ENCODE data around the gene PARL.

The PARL gene

DNA sequence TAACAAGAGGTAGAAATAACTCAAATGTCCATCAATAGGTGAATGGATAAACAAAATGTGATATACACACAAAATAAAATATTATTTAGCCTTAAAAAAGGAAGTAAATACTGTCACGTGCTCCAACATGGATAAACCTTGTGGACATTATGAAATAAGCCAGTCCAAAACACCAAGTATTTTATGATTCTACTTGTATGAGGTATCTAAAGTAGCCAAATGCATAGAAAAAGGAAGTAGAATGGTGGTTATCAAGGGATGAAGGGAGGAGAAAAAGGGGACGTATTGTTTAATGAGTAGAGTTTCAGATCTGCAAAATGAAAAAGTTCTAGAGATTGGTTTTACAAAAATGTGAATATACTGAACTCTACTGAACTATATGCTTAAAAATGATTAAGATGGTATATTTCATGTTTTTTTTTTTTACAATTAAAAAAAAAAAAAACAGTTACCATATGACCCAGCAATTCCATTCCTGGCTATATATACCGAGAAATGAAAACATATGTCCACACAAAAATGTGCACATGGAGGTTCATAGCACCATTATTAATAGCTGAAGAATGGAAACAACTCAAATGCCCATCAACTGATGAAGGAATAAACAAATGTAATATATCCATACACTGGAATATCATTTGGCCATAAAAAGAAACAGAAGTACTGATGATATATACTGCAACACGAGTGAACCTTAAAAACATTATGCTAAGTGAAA lies 30.2 kb downstream of the PARL start:
- no peak for DNase-seq (ENCODE audit: low read depth)

DNA sequence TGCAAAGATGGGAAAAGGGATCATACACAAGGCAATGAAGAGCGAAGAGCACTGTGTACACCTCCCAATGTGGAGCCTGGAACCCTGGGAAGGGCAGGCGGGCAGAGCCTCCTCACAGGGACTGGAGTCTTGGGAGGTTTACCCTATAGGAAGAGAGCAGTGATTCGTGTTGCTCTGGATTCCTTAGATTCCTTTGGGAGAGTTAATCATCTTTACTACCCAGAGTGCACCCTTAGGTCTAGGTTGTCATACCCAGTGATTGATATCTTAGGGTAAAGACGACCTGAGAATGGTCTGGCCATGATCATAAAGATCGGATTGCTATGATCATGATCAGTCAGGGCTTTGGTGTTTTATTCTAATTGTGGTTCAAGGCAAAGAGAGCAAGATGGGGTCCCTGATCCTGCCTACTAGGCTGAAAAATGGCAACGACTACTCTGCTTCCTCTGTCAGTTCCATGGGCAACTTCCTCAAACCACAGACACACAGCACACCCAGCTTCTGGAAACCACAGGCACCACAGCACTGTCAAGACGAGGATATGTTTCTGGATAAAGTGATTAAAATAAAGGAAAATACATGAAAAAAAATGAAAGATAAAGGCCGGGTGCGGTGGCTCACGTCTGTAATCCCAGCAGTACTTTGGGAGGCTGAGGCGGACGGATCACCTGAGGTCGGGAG lies 38.9 kb downstream of the PARL start:
- peak; percentile 39 for DNase-seq (ENCODE audit: low read depth)

DNA sequence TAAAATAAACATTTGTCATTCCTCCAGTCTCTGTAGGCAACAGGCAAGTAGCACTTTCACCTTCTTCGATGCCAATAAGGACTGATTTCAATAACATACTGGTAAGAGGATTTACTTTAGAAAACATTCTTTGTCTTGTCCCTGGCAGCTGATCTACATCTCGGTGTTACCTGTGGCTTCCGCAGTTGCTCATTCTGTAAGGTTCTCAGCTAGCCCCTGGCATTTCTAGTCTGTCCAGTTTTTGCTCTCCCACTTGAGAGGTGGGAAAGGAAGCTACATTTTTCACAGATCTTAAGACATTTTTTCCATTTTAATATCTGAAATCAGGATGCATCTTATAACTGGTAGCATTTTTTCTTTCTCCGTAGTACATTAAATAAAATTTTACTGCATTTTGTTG lies 39.6 kb downstream of the PARL start:
- DNase-seq (ENCODE audit: low read depth) = no peak

DNA sequence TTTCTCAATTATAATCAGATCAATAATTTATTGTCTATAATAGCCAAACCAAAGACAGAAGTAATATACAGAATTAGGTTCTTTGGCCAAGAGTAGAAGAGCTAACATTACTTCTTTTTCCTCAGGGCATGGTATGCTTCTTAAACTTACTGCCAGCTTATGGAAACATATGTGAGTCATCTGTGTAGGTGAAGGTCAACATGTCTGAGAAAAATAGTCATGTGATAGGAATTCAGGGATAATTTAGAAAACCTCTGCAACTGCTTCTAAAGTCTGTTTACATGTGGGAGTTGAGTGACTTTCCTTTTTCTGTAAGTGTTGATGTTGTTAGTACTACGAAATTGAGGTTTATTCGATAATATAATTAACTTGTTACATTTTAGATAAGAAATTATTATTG lies 40.1 kb downstream of the PARL start:
- peak; percentile 54 for DNase-seq (ENCODE audit: low read depth)

DNA sequence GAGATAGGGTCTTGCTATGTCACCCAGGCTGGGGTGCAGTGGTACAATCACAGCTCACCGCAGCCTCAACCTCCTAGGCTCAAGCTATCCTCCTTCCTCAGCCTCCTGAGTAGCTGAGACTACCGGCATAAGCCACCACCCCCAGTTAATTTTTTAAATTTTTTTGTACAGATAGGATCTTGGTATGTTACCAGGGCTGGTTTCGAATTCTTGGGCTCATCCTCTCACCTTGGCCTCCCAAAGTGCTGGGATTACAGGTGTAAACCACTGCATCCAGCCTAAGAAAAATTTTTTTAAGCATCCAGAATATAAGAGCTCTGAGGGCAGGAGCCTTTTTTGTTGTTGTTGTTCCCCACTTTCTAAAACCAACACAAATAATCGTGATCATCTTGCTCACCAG lies 44.9 kb downstream of the PARL start:
- DNase-seq (ENCODE audit: low read depth) = no peak

DNA sequence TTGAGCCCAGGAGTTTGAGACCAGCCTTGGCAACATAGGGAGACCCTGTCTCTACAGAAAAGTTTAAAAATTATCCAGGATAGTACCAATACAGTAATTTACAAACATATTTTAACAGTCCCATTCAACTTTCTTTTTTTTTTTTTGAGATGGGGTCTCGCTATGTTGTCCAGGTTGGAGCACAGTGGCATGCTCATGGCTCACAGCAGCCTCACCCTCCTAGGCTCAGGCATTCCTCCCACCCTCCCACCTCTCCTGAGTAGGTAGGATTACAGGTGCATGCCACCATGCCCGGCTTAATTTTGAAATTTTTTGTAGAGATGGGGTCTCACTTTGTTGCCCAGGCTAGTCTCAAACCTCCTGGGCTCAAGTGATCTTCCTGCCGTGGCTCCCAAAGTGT lies 46.8 kb downstream of the PARL start:
- no peak for DNase-seq (ENCODE audit: low read depth)

DNA sequence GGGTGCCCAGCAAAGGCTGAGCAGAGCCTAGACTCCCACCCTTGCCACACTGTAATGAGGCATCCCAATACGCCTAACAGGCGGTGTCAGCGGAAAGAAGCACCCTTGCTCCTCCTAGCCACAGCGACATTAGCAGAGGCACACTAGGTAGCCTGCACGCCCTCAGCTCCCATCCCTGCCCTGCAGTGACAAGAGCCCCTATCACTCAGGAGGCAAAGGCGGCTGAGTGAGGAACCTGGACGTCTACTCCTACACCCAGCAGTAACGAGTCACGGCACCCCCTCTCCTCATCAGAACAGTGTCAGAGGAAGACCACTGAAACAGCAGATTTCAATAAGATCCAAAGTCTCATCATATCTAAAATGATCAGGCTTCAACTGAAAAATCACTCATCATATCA lies 47.3 kb downstream of the PARL start:
- no peak for DNase-seq (ENCODE audit: low read depth)

DNA sequence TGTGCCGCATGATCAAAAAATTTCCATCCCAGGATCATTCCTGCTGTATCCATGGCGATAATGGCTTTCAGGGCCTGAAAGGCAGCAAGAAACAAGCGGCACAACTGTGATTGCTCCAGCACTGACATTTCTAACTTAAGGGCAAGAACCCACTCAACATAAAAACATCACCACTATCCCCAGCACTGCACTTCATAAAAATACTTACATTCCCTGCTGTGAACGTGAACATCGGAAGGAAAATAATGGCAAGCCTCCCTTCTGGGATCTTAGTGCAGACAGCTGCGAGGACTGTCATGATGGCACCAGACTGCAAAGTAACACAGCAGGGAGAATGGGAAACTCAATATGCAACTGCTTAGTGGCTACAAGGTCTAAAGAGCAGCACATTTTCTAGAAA lies 51.2 kb downstream of the PARL start:
- DNase-seq (ENCODE audit: low read depth) = no peak

DNA sequence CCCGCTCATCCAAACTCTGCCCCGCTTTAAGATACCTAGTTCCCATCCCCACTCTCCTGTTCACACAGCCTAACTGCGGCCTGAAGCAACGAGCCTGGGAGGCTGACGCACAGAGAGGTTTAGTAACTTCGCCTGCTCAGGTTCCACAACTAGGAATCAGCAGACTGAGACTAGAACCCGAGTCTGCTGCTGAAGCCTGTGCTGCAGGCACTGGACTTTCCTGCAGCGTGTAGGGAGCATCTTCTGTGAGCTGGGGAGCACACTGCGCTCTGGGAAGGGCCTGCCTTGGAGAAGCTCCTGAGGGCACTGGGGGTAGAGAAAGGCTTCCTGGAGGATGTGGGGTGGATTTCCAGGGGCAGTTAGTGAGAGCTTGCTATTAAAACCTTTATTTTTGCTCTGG lies 54.5 kb downstream of the PARL start:
- no peak for DNase-seq (ENCODE audit: low read depth)

DNA sequence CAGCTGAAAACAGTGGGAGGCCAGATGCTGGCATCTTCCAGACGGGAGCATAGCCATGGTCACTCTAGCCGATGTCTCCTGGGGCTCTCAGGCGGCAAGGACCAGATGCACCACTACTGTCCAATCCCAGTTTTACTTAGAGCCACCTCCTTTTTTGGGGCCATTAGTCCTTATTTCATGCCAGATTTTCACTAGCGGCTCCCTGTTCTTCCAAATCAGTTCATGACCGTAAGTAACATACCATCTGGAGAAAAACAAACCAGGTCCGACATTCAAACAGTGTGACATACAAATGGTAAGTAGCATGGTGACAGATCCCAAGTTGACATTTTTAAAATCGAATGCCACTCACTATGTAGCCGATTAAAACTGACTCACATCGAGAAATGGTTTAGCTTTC lies 55.2 kb downstream of the PARL start:
- no peak for DNase-seq (ENCODE audit: low read depth)

DNA sequence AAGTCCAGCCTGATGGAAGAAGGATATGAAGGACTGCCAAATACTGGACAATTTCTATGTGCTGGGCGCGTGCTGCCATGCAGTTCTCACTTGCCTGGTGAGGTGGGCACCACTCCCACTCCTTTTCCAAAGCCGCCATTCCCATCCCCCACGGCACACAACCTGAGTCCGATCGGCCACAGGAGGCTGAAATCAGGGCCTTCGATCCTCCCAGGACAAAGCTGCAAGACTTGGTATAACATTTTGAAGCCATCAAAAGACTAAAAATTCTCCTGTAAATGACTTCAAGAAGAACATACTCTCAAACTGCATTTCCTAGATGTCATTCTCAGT lies 56.2 kb downstream of the PARL start:
- no peak for DNase-seq (ENCODE audit: low read depth)

DNA sequence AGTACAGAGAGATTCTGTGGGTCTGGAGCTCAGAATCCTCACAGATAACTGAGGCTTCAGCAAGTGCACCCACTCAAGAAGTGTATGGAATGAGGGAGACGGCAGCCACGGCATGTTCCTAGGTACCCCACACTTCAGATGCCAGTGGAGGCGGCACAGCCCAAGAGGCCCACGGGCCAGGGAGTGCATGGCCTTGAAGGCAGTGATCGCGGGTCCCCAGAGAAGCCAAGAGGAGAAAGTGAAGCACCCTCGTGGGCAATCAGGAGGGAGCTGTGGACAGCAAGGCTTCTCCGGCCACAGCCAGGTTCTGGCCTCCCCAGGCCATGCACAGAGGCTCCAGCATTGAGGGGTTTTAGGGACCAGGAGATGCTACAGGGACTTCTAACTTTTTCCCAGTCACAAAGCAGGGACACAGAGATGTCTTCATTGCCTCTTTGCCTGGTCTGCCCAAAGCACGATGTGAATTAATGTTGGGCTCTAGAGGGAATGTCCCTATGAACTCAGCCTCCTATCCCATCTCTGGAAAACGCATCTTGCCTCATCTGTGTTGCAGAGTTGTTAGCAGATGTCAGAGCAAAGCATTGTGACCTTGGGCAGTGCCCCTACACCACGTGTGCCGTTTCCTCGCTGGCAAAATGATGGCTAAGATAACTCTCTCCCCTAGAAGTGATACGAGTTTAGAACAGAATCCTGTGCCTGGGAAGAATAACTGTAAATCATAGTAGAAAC lies 56.7 kb downstream of the PARL start:
- no peak for DNase-seq (ENCODE audit: low read depth)

DNA sequence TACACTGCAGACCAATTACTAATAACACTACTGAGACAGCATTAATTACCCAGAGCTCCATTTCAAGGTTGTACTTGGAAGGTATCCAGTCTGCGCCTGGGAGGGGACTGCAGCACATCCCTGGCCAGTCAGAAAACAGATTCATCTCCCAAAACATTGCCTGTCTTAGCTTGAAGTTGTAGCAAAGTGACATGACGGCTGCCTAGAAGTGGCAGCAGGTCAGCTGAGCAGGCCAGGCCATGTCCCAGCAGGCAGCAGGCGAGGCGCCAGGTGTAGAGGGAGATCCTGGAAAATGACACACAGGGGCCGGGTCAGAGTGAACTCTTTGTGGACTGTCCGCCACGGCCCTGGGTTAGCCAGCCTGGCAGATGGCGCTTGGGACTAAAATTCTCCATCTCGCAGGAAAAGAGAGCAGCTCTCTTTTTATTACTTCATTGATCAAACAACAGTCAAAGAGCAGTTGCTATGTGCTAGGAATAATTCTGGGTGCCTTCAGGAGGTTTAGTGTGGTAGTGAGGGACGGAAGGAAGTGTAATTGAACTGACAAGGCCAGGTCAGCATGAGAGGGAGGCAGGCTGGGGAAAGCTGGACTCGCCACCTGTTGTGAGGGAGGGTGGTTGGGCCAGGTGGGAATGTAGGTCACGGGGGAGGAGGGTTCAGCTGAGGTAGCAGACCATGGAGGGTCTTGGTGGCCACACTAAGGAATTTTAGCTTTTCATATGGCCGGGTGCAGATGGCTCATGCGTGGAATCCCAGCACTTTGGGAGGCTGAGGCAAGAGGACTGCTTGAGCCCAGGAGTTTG lies 58.0 kb downstream of the PARL start:
- DNase-seq (ENCODE audit: low read depth) = no peak

DNA sequence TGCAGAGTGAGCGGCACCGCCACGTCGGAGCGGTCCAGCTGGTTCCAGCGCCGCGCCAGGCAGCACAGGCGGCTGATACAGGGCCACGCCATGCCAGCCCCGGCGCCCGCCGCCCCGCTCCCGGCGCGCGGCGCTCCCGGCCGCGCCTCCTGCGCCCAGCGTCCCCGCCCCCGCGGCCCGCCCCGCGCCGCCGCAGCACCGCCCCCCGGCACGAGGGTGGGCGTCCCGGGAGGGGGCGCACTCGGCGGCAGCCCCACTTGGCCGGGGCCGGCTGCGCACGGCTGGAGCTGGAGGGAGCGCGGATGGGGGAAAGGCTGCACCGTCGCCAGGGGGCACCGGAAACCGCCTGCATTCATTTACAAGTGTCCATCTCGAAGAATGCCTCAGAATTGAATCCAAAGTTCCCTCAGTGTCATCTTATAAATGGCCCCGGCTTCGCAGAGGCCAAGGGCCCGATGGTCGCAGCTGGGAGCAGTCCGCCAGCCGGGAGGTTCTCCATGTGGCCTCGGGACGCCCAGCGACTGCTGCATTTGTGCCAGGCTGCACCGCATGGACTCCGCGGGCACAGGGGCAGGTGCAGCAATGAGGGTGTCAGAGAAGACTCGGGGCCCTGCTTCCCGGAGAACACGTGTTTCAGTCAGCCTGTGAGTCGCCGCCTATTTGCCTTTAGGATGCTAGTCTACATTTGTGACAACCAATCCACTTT lies 59.1 kb downstream of the PARL start, which contains the start of gene MAP6D1:
Gene MAP6D1 (minus strand): TSS at position 122 of the 706 bp plus-strand sequence. CDS start 30 bp downstream, at position 92.
- DNase-seq (ENCODE audit: low read depth) = no peak

DNA sequence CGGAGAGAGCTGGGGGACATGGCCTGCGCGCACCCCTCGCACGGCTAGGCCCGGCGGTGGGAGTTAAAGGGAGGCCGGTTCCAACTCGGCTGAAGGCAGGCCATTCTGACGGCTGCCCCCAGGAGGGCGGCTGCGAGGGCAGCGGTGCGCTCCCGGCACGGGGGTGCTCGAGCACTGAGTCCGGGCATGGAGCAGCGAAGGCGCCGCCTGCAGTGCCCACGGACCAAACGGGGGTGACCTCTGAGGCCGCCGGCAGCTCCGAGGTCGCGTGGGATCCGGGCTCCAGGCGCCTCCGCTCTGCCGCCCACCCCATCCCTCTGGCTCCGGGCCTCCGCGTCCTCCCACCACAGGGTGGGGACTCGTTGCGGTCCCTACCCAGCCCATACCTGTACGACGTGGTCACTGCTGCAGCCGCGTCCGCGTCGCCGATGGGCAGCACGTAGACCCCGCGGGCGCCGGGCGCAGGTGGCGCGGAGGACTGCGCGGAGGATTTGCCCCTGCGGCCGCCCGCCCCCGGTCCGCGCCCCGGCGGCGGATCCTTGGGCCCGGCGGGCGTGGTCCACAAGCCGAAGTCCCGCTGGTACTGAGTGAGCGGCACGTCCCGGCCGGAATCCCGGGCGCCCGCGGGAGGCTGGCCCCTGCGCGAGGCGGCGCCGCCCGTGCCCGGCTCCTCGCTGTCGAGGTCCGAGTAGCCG lies 59.8 kb downstream of the PARL start:
- no peak for DNase-seq (ENCODE audit: low read depth)

DNA sequence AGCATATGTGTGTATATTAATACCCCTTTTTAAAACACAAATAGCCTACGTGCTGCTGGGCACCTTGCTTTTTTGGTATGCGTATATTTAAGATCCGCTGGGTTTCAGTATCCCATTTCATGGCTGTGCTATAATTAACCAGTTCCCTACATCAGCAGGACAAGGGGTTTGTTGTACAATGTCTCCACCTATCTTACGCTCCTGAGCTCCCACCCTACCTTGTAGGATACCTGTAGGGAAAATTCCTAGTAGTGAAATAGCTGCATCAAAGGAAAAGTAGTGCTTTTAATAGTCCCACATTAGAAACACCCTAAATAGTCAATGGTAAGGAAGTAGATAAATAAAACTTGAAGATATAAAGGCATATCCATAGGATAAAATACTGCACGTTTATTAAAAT lies 60.7 kb downstream of the PARL start:
- DNase-seq (ENCODE audit: low read depth) = no peak

DNA sequence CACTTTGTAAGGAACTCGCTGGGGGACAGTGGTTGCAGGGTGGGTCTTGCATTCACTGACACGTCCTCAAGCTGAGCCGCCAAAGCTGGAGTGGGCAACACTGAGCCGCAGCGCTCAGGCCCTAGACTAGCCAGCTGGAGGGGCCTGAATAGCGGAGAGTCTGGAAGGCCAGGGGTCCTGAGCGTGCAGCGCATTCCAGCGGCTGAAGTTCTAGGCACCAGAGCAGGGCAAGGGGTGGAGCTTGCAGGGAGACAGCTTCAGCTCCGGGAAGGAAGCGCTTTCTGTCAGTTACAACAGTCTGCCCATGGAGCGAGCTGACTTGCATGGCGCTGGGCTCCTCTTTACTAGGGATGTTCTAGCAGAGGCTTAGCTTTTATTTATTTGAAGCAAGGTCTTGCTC lies 62.0 kb downstream of the PARL start:
- DNase-seq (ENCODE audit: low read depth) = no peak

DNA sequence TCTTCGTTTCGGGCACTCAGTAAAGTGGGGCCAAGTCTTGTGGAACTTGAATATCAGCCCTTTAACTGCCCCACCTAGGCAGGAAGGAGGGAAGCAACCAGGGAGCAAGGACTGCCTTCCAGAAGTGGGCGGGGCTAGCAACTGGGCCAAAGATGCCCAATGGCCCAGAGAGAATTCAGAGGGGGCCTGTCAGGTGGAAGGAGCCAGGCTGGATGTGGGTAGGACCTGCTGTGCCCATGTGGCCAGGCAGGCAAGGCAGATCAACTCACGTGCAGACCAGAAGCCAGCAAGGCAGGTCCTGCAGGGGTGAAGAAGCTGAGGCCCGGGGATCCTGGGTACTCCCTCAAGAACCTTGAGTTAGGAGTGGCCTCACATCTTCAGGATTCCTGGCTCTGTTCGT lies 64.8 kb downstream of the PARL start:
- no peak for DNase-seq (ENCODE audit: low read depth)

DNA sequence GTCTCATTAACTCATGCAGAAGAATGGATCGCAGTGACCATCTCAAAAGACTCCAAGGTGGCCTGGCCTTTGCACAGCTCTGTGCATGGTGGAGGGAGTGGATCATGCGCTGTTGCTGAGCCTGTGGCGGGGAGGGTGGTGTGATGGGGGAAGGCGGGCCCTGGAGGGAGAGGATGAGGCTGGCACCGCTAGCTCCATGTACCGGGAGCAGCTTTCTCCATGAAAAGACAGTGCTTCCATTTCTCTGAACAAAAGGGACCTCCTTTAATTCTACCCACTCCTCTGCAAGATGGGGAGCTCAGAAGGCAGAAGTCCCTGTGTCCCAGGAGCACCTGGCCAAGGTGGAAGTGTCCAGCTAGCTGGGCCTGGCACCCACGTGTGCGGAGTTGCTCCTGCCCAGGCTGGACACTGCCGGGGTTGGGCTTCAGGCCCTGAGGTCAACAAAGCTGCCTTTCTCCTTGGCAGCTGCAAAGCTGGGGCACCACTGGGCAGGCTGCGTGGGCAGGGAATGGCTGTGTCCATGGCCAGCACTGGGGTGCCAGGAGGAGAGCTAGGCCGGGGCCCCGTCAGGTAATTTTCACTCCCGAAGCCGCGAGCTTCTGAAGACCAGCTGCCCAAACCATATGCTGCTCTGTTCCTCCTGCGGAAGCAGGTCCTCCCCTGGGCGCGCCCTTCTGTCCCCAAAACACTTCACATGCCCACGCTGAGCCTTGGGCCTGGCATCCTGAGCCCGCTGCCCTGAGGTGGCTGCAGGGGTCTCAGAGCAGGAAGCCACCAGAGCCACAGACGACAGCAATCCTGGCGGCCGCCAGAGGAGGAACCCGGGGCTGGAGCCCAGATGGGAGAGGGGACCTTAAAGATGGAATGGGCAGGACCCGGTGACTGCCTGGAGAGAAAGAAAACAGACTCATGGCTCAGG lies 65.7 kb downstream of the PARL start:
- DNase-seq (ENCODE audit: low read depth) = no peak

DNA sequence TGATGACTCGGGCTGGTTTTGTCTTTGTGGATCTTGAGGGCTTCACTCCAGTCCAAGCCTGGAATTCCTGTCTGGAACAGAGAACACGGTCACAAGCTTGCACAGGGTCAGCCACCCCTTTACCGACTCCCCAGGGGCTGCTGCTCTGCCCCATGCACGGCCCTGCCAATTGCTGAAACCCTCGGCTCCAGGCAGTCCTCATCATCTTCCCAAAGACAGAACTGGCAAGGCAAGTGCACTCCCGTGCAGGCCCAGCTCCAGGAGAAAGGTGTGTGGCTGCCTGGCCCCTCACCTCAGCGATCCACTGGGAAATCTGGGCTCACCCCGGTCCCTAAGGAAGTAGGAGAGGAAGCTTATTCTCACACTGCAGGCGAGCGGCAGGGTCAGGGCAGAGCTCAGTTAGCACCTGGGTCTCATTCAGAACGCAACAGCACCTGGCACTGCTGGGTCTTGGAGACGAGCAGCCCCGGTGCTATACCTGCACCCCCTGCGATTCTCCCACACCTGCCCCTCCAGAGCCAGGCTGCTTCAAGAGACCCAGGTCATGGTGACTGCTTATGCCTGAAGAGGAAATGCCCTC lies 66.5 kb downstream of the PARL start:
- no peak for DNase-seq (ENCODE audit: low read depth)

Measured in HS-27A (cell line).